Measurements from ENCODE around the gene POU6F2.

GRCh38 chr7:39367451-39367850, 389.7 kb downstream of the POU6F2 start:
- TF ChIP-seq, protein P1, sequence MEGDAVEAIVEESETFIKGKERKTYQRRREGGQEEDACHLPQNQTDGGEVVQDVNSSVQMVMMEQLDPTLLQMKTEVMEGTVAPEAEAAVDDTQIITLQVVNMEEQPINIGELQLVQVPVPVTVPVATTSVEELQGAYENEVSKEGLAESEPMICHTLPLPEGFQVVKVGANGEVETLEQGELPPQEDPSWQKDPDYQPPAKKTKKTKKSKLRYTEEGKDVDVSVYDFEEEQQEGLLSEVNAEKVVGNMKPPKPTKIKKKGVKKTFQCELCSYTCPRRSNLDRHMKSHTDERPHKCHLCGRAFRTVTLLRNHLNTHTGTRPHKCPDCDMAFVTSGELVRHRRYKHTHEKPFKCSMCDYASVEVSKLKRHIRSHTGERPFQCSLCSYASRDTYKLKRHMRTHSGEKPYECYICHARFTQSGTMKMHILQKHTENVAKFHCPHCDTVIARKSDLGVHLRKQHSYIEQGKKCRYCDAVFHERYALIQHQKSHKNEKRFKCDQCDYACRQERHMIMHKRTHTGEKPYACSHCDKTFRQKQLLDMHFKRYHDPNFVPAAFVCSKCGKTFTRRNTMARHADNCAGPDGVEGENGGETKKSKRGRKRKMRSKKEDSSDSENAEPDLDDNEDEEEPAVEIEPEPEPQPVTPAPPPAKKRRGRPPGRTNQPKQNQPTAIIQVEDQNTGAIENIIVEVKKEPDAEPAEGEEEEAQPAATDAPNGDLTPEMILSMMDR (conservative IDR thresholded peaks at IDR 0.05; ENCODE audit: low read depth, low read length): no peak
- TF ChIP-seq POLR2A (IDR thresholded peaks at IDR 0.05; ENCODE audit: low read depth, low read length) (no peak), CEBPB (IDR thresholded peaks at IDR 0.05; ENCODE audit: low read depth, low read length) (no peak)

All from IMR-90 (cell line).